ENCODE measurements around the gene ZWILCH. TPM values are rescaled to one million over a fixed set of nuclear protein-coding genes. Genes with fewer than 3 reads are reported as not detected.

Gene ZWILCH
- total and polyA plus RNA-seq, 9 of the 15 experiments (the other 6 are each of a cell fraction or from before 2014, with no cell fraction given): 32.8 to 94.2 (median 52.1) TPM

DNA sequence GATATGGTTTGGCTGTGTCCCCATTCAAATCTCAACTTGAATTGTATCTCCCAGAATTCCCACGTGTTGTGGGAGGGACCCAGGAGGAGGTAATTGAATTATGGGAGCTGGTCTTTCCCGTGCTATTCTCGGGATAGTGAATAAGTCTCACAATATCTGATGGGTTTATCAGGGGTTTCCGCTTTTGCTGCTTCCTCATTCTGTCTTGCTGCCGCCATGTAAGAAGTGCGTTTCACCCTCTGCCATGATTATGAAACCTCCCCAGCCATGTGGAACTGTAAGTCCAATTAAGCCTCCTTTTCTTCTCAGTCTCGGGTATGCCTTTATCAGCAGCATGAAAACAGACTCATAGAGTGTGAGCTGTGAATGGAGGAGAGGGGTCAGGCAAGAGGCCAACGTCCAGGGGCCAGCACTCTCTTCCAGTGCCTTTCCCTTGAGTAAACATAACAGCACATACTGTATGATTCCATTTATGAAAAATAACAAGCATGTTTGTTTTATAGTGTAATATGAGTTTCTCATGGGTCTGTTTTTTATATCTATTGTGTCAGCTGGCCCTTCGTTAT, 76.9 kb downstream of the ZWILCH start (continued):
- TF ChIP-seq GTF2E2 (tag; IDR thresholded peaks at IDR 0.05): peak; percentile 82; the same call in 1 of the 2 replicates
- TF ChIP-seq TBP (optimal IDR thresholded peaks at IDR 0.05; ENCODE audit: low read depth, low read length): peak; percentile 75
- no peak for TF ChIP-seq ATF1 (CRISPR knock-in tag; IDR thresholded peaks at IDR 0.05)
- peak; percentile 38; the same call in 1 of the 2 replicates for TF ChIP-seq ATF1 (tag; IDR thresholded peaks at IDR 0.05)
- peak; percentile 42; the same call in 1 of the 2 replicates for TF ChIP-seq E2F1 (CRISPR knock-in tag; IDR thresholded peaks at IDR 0.05)
- TF ChIP-seq PKNOX1 (IDR thresholded peaks at IDR 0.05): peak; percentile 27; the same call in 1 of the 2 replicates
- peak; percentile 74 for TF ChIP-seq GATAD2B (IDR thresholded peaks at IDR 0.05; ENCODE audit: borderline replicate concordance)
- 0 out of 2 replicates have a peak, but pooled peaks have one; percentile 18 for TF ChIP-seq HCFC1 (IDR thresholded peaks at IDR 0.05; ENCODE audit: low read depth, low read length)
- TF ChIP-seq SIN3B (IDR thresholded peaks at IDR 0.05; ENCODE audit: low read depth): peak; percentile 71
- TF ChIP-seq NR2C2 (CRISPR knock-in tag; IDR thresholded peaks at IDR 0.05): no peak
- TF ChIP-seq NR2C2 (tag; IDR thresholded peaks at IDR 0.05): peak; percentile 30
- TF ChIP-seq ZNF239 (CRISPR knock-in tag; IDR thresholded peaks at IDR 0.05): no peak
- TF ChIP-seq ATF7 (IDR thresholded peaks at IDR 0.05): peak; percentile 77
- 0 out of 4 replicates have a peak, but pooled peaks of 1 of the 2 experiments have one; percentile 64 for TF ChIP-seq TEAD1 (CRISPR knock-in tag; IDR thresholded peaks at IDR 0.05)
- TF ChIP-seq FOXM1 (IDR thresholded peaks at IDR 0.05; ENCODE audit: low read depth): peak; percentile 19; the same call in 1 of the 2 replicates
- TF ChIP-seq FOXM1 (CRISPR knock-in tag; IDR thresholded peaks at IDR 0.05; ENCODE audit: low read depth): no peak
- TF ChIP-seq NELFE (IDR thresholded peaks at IDR 0.05; ENCODE audit: insufficient read depth, insufficient read length): peak; percentile 37
- peak; percentile 80 for TF ChIP-seq ETV1 (tag; conservative IDR thresholded peaks at IDR 0.05; ENCODE audit: low read depth)
- TF ChIP-seq NONO (IDR thresholded peaks at IDR 0.05; ENCODE audit: low read depth in 2 of 2, low read length in 1 of 2): peak; percentile 60 to 79; a peak in 3 of 4 replicates
- peak; percentile 87 for TF ChIP-seq PHF8 (IDR thresholded peaks at IDR 0.05; ENCODE audit: borderline replicate concordance, low read length)
- TF ChIP-seq ELF1 (tag; IDR thresholded peaks at IDR 0.05): peak; percentile 92
- TF ChIP-seq E2F8 (IDR thresholded peaks at IDR 0.05; ENCODE audit: low read depth, partially characterized antibody): peak; percentile 66
- TF ChIP-seq, protein P1, sequence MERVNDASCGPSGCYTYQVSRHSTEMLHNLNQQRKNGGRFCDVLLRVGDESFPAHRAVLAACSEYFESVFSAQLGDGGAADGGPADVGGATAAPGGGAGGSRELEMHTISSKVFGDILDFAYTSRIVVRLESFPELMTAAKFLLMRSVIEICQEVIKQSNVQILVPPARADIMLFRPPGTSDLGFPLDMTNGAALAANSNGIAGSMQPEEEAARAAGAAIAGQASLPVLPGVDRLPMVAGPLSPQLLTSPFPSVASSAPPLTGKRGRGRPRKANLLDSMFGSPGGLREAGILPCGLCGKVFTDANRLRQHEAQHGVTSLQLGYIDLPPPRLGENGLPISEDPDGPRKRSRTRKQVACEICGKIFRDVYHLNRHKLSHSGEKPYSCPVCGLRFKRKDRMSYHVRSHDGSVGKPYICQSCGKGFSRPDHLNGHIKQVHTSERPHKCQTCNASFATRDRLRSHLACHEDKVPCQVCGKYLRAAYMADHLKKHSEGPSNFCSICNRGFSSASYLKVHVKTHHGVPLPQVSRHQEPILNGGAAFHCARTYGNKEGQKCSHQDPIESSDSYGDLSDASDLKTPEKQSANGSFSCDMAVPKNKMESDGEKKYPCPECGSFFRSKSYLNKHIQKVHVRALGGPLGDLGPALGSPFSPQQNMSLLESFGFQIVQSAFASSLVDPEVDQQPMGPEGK (CRISPR knock-in tag; IDR thresholded peaks at IDR 0.05; ENCODE audit: borderline replicate concordance): no peak
